RPMI8226 (cell line): Measurements from ENCODE around the gene CAMK1D.

Experiments used
- DNase-seq: peaks from one replicate; pipeline ENCODE4 v3.0.0-alpha.2; 2015

Gene CAMK1D

DNA sequence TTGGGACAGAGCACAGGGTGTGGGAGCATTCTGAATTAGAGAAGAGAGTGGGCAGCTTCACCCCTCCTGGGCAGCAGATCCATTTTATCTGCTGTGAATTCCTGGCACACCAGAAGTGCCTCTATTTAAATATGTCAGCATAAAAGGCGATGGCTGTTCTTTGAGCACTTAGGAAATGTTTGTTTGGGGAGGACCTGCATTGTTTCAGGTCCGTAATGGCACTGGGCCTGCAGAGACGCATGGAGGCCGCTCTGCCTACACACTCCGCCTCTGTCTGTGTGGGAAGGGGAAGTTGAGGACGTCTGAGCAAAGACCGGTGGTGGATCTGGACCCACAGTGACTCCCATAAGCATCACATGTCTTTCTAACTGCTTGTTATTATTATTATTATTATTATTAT lies 253.2 kb downstream of the CAMK1D start:
- DNase-seq: no peak

DNA sequence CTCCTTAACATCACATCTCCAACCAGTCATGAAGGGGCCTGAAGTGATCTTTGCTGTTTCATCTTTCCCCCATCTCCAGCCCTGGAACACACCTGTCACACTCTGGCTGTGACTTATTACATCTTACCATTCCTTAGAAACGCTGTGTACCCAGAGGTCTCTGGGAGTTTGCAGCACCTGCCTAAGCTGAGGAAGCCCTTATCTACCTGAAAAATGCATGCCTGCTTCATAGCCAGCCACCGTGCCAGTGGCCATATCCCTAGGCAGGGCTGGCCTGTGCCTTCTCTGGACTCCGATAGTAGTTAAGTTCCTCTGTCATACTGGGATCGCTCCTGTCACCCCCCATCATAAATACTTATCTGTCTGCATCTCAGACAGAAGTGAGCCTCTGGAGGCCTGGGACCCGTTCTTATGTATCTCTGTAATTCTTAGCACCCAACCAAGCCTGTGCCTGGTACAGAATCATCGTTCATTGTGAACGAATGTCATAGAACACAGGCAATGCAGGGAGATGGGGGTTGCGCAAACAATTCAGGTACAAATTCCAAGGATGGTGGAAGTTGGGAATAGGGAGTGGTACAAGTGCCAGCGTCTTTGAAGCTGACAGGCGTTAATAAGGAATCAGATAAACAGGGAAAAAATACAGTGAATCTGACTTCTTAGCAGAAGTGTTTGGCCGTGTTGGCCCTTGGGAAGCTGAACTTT lies 254.6 kb downstream of the CAMK1D start:
- no peak for DNase-seq

DNA sequence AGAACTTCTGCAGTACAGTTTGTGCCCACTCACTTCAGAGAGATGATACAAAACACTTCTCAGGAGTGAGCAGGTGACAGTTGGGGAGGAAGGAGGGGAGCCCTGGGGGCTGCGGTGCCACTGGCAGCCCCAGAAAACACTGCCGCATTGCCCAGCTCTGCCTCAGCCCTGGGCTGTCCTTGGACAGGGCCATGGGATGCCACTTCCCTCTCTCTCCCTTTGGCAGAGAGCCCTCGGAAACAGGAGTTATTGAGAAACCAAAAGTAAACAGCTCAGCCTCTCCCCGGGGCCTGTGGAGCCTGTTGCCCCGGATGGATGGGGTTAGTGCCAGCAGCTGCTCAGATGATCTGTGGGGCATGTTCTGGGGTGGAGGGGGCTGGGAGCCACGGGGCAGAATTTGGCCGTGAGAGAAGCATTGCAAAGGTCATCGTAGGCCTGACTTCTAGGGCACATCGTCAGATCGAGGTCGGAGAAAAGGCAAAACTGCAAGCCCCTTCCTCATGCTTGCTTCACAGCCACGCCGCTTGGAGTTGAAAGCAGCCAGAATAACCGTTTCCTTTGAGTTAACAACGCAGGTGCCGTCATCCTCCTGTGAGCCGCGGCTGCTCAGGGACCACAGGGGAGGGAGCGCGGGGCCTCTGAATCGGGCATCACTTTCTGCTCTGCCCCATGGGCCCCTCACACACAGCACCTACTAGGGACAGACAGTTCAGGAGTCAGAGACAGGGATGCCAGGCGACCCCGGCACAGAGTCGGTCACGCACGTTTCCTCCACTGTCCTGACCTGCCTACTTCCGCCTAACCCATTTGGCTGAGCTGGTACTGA lies 256.4 kb downstream of the CAMK1D start:
- DNase-seq: peak; percentile 86

DNA sequence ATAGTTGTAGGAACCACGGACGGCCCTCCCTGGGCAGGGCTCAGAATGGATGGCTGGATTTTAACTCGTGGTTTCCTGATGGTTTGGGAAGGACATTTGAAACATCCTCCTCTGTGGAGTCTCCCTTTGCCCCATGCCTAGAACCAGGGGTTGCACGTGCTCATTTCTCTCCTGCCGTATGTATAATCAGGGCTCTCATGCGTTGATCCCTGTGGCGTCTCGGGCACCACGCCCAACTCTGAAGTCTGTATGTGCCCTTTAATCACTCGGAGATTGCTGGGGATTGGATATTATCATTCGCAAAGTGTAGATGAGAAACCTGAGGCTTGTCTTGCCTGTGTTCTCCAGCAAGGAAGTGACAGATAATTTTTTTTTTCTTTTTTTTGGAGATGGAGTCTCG lies 257.1 kb downstream of the CAMK1D start:
- DNase-seq: no peak

DNA sequence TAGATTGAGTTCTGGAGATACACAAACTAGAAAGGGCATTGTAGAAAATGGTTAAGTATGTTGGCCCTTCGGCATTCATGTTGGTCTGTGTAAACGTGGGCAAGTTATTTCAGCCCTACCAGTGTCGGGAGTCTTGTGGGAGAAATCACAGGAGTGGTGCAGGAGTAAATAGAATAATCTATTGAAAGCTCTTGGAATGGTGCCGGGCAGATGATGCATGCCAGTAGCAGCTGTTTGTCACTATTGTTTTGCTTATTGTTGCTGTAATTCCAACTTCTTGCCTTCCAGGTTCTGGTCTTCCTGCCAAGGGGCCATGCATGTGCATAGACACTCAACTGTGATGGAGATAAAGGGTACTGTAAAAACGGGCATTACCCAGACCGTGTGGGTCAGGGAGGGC lies 259.4 kb downstream of the CAMK1D start:
- DNase-seq: no peak

DNA sequence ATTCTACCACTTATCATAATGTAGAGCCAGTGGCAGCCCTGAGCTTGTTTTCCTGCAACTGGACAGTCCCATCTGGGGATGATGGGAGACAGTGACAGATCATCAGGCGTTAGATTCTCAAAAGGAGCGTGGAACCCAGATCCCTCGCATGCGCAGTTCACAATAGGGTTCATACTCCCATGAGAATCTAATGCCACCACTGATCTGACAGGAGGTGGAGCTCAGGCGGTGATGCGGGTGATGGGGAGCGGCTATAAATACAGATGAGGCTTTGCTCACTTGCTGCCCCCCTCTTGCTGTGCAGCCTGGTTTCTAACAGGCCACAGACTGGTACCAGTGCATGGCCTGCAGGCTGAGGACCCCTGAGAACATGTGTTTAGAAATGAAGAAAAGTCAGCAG lies 260.1 kb downstream of the CAMK1D start:
- no peak for DNase-seq

DNA sequence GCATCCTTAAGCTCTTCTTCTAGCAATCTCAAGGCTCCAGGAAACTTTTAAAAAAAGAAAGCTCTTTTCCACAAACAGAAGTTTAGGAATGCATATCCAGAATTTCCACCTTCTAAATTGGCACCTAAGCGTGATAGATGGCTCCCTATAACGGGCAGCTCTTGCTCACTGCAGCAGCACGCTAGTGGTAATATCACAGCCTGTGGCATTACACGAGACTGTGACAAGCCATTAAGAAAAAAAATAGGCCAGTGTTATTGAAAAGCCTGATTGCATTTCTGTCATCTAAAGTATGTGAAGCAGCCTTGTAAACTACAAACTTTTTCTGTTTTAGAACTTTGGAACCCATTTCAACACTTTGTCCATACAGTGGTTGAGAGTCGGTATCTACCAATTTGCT lies 263.8 kb downstream of the CAMK1D start:
- DNase-seq: no peak

DNA sequence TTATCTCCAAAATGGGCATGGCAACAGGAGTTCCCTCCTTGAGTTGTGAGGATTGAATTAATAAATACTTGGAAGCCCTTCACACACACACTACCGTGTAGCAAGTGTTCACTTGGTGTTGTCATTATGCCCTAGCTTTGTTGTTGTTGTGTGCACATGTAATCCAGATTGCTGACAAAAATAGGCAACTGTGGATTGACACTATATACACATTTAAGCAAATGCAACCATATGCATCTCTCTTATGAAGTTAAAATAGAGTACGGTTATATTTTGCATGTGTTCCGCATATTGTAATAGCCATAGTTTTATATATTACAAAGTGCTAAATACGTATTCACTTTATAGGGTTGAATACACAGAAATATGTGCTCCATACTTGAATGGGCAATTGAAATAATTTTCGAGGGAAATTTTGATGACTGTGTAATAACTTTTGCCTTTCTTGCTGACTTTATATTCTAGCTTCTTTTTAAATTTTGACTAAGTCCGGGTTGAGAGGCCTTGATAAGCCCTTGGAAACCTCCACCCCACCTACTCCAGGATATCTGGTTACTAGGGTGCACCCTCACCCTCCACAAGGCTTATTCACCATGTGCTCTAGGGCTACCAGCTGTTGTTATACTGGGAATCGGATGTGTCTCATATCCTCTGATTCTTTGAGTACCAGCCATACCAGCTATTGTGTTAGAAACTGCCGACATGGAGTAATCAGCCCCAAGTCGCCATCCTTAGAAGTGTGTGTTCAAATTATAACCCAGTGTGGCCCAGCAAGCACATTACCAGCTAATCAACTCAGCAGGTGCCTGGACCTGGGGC lies 265.0 kb downstream of the CAMK1D start:
- DNase-seq: no peak

DNA sequence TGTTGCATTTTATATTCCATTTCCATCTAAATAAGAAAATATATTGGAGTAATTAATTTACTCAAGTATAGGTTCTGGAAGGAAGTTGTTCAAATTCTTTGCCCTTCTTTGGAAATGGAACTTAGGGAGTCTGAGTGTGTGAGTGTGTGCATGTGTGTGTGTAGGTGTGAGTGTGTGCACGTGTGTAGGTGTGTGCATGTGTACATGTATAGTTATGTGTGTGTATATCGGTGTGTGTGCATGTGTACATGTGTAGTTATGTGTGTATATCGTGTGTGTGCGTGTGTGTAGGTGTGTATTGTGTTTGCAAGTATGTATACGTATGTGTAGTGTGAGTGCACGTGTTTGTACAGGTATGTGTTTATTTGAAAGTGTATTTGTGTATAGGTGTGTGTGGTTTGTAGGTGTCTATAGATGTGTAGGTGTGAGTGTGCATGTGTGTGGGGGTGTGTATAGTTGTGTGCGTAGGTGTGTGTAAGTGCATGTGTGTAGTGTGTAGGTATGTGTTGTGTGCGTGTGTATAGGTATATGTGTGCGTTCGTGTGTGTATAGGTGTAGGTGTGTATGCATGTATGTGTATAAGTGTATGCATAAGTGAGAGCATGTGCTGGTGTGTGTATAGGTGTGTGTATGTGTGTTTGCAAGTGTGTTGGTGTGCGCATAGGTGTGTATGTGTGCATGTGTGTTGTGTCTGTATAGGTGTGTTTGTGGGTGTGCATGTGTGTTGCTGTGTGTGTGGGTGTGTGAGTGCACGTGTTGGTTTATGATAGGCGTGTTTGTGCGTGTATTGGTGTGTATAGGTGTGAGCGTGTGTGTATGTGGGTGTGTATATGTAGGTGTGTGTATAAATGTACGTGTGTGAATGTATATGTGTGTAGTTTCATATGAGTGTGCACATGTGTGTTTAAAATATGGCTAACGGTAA lies 266.2 kb downstream of the CAMK1D start:
- no peak for DNase-seq

DNA sequence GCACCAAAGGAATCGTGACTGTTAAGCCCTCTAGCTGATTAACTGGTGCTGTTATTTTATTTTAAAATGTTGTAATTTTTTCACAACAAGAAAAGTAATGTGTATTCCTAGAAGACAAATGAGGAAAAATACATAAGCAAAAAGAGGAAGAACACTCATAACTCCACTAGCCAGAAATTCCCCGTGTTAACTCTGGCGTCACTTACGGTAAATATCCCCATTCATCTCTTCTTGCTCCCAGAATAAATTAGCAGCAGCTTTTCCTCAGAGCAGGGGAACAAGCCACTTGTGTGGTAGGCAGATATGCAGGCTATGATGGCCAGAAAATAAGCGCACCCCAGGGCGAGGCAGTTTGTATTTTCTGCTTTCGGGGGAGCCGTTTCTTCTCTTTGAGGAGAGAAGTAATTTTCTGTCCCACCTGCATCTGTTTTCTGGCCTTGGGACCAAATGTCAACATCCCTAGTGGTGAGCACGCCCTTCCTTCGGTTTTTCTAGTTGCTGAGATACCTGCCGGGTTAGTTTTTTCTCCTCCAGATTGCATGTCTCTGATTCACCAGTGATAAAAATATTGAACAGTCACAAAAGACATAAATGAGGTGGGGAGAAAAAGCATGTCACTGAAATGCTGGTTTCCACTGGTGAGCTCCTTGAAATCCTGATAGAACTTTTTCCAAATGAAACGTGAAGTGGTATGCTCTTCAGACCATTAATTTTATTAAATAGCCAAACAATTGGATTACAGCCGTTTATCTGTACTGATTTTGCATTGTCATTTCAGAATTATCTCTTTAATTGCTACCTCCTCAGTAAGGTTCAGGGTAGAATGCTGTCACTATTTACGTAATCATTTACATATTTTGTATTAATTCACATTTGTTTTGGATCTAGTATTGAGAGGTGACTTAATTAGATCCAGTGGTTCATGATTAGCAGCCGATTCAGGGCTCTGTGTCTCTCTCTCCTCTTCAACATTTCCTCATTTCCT lies 268.1 kb downstream of the CAMK1D start:
- DNase-seq: no peak

DNA sequence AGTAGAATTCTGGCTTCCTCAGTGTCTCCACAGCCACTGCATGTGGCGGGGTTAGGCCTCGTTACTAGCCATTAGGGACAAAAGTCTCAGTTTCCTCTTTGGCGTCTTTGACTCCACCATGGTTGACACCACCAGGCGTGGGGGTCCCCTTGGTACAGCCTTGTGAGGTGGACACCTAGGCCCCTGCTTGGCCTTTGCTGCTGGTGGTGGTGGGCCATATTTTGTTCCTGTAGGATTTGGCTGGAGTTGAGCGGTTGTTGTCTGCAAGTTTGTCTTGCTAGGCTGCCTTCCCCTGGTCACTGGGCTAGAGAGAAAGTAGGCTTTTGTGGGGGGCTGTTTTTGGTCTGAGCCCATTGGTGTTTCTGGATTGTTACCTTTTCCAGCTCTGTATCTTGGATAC lies 272.7 kb downstream of the CAMK1D start:
- DNase-seq: no peak

DNA sequence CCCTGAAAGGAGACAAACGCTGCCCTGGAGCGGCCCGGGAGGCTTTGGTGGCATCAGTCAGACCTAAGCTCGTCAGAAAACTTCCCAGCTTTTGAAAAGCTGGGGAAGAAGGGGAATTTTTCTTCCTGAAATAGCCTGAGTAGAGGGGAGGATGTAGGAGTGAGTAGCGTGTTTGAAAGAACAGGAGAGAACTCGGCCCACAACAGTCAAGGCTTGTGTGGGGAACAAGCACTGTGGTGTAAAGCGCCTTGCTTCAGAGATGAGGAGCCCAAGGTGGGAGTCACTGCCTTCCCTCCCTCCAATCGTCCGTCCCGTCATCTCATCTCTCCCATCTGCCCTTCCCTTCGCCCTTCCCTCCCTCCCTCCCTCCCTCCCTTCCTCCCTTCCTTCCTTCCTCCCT lies 273.3 kb downstream of the CAMK1D start:
- DNase-seq: no peak

DNA sequence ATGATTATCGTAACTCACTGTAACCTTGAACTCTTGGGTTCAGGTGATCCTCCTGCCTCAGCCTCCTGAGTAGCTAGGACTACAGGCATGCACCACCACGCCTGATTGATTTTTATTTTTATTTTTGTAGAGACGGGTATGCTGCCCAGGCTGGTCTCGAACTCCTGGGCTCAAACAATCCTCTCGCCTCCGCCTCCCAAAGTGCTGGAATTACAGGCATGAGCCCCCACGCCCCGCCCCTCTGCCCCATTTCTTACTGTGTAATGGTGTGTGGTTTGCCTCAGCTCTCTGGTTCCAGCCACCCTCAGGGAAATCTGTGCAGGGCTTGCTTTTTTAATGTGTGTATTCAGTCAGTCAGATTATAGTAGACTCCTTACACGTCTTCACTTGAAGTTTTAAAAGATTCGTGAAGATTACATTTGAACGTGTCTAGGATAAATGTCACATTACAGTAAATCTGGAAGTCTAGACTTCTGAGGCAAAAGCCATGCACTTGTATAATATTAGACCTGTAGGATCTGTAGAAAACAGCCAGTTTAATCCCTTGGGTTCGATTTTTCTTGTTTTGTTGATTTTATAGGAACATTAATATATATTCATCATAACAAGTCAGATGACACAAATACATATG lies 276.2 kb downstream of the CAMK1D start:
- no peak for DNase-seq

DNA sequence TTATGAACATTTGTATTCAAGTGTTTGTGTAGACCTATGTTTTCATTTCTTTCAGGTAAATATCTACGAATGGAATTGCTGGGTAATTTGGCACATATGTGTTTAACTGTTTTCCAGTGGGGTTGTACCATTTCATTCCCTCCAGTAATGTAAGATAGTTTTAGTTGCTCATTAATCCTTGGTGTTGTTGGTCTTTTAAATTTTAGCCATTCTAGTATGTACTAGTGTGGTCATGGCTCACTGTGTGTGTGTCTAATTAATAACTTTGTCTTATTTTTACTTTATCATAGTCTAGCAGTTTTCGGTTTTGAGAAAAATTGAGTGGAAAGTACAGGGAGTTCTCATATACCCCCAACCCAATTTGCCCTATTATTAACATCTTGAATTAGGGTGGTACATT lies 278.8 kb downstream of the CAMK1D start:
- DNase-seq: no peak

DNA sequence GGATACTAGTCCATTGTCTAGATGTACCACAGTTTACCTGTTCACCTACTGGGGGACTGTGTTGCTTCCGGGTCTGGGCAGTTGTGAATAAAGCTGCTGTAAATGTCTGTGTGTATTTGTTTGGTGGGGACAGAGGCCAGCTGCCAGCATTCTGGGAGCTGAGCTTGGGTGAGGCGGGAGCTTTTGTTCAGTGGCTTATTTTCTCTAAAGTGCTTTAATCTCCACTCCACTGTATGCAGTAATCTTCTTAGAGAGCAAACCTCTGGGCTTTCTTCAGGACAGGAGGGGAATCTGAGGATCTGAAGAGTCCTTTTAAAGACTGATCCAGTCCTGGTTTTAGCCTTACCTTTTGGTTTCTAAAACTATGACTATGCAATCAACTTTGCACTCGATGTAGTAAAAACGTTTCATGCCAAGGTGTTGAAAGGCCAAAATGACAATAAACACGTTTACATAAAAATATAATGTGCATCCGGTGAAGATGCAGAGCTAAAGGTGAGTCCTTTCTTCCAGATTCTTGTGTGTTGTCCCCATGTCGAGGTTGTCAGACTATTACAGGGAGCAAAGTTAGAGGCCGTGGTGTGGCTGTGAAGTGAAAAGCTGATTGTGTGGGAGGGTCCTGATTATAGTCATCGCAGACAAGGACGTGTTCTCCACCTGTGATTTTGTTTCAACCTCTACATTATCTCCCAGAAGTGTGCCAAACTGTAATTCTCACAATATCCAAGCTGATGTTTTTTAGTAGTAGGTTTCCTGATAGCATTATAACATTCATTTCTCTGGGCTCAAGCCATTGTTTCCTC lies 279.8 kb downstream of the CAMK1D start:
- no peak for DNase-seq

DNA sequence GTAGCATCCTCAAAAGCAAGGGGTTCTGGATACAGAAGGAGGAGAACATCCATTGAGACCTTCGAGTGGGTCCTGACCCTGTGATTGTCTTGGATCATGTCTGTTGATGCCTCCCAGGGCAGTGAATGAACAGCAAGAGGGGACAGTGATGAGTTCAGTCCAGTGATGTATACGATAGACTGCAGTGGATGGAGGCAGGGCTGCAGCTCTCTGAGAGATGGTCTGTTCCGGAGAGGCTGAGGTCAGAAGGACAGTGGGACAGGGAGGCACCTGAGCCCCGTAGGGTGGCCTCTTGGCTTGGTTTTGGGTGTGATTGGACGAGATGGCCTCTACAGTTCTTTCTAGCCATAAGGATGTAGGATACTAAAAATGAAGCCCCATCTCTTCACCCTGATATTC lies 280.4 kb downstream of the CAMK1D start:
- no peak for DNase-seq

DNA sequence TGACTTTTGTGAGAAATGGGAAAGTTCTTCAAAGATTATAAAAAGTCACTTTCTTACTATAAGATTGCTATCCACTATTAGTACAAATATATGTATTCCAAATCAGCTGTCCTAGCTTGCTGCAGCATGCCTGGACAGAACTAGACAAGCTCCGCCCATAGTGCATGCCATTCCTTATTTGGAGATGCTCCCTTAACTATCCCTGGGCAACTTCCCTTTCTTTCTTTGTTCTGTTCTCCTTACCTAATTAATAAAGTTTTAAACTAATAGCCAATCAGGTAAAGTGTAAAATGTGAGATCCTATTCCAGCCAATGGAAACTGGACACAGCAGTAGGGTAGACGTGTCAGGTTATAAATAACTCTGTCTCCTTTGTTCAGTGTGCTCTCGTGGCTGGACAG lies 281.9 kb downstream of the CAMK1D start:
- DNase-seq: no peak

DNA sequence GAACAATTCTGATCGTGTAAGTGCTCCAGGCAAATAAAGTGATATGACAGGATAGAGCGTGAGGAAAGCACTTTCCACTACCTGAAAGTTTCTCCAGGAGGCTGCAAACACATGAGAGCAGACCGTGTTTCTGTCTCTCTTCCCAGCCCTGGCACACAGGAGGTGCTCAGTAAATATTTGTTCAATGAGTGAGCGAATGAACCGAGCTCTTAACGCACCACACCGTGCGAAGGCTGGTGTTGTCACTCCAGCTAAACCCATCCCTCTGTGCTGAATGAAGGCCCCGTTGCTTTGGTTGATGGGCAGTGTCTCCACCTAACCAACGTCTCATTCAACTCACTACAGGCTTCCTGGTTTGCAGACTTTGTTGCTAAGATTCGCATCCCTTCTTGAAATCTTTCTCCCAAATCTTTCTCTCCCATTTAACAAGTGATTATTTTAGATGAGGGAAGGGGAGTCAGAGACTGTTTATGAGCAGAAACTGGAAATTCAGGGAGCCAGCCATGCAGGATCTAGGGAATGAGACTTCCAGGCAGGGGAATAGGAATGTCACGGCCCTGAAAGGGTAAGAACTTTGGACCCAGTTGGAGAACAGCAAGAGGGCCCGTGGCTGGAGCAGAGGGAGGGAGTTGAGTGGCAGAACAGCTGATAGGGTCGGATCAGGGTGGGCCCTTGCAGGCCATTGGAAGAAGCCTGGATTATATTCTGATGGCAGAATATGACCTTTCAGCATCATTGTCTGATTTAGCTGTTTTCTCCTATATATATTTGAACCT lies 282.6 kb downstream of the CAMK1D start:
- no peak for DNase-seq
